HEK293T (cell line): ENCODE data around the gene SUCLG2.

ENCODE experiments used
- CTCF ChIA-PET: fragments of 350-600 bp; formaldehyde crosslinking; extraction: SDS; loops from one replicate; lab custom pipeline; 2021; ENCODE audit warnings: antibody characterized with exemption, inconsistent platforms; lab: Yijun Ruan, JAX
- POLR2A ChIA-PET: fragments of 350-600 bp; formaldehyde crosslinking; extraction: SDS; loops from one replicate; lab custom pipeline; 2020; ENCODE audit warnings: antibody characterized with exemption, inconsistent platforms; lab: Yijun Ruan, JAX
- DNase-seq: peaks from one replicate; pipeline ENCODE4 v3.0.0; 2012; ENCODE audit warnings: mixed read lengths; ENCODE audit errors: extremely low spot score
- ARNT ChIP-seq: fragments of 450-650 bp; IDR thresholded peaks from 2 replicates; pipeline ENCODE4 v1.6.1; 2017; ENCODE audit warnings: mild to moderate bottlenecking
- BHLHE40 ChIP-seq: fragments of 450-650 bp; IDR thresholded peaks from 2 replicates; pipeline ENCODE4 v1.6.1; 2016; ENCODE audit warnings: mild to moderate bottlenecking, moderate library complexity, borderline replicate concordance
- CTBP1 ChIP-seq: fragments of 450-650 bp; IDR thresholded peaks from 2 replicates; pipeline ENCODE4 v1.6.1; 2016; ENCODE audit warnings: borderline replicate concordance
- ELF4 ChIP-seq: fragments of 450-650 bp; IDR thresholded peaks from 2 replicates; pipeline ENCODE4 v1.6.1; 2017; ENCODE audit warnings: antibody characterized with exemption
- FOXA1 ChIP-seq: fragments of 450-650 bp; IDR thresholded peaks from 2 replicates; pipeline ENCODE4 v1.6.1; 2016; ENCODE audit warnings: mild to moderate bottlenecking
- FOXK2 ChIP-seq: fragments of 450-650 bp; IDR thresholded peaks from 2 replicates; pipeline ENCODE4 v1.6.1; 2016; ENCODE audit warnings: mild to moderate bottlenecking
- FOXM1 ChIP-seq: fragments of 450-650 bp; IDR thresholded peaks from 2 replicates; pipeline ENCODE4 v1.6.1; 2017; ENCODE audit warnings: mild to moderate bottlenecking, borderline replicate concordance
- HDGF ChIP-seq: fragments of 450-650 bp; IDR thresholded peaks from 2 replicates; pipeline ENCODE4 v1.6.1; 2017; ENCODE audit warnings: antibody characterized with exemption, borderline replicate concordance
- L3MBTL2 ChIP-seq: fragments of 450-650 bp; conservative IDR thresholded peaks from 2 replicates; pipeline ENCODE4 v1.6.1; 2016; ENCODE audit warnings: mild to moderate bottlenecking
- LEF1 ChIP-seq: fragments of 450-650 bp; IDR thresholded peaks from 2 replicates; pipeline ENCODE4 v1.6.1; 2017; ENCODE audit warnings: mild to moderate bottlenecking, borderline replicate concordance
- NFRKB ChIP-seq: fragments of 450-650 bp; IDR thresholded peaks from 2 replicates; pipeline ENCODE4 v1.6.1; 2016; ENCODE audit warnings: mild to moderate bottlenecking, moderate library complexity
- PKNOX1 ChIP-seq: fragments of 450-650 bp; IDR thresholded peaks from 2 replicates; pipeline ENCODE4 v1.6.1; 2016
- SP1 ChIP-seq: fragments of 450-650 bp; IDR thresholded peaks from 2 replicates; pipeline ENCODE4 v1.6.1; 2017
- SUZ12 ChIP-seq: fragments of 450-650 bp; IDR thresholded peaks from 2 replicates; pipeline ENCODE4 v1.6.1; 2016; ENCODE audit warnings: mild to moderate bottlenecking
- TARDBP ChIP-seq: fragments of 450-650 bp; IDR thresholded peaks from 2 replicates; pipeline ENCODE4 v1.6.1; 2016
- ZNF384 ChIP-seq: fragments of 450-650 bp; IDR thresholded peaks from 2 replicates; pipeline ENCODE4 v1.6.1; 2016

Gene SUCLG2

DNA sequence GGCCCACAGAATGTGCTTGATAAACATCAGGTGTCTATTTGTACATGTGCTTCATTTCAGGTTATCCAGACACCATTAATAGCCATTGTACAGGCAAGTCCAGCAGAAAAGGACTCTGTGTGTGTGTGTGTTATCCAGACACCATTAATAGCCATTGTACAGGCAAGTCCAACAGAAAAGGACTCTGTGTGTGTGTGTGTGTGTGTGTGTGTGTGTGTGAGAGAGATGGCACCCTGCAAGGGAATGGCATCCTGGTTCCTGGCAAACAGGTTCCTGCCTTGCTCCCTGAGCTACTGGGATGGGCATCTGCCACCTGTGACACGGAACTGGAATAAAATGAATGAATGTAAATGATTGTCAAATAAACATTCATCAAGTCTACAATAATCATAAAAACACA, 11.7 kb downstream of the SUCLG2 start:
- TF ChIP-seq ELF4 (no peak), LEF1 (no peak), ARNT (no peak), SUZ12 (no peak)
- CTCF ChIA-PET: no interaction called here
- POLR2A ChIA-PET: no interaction called here

DNA sequence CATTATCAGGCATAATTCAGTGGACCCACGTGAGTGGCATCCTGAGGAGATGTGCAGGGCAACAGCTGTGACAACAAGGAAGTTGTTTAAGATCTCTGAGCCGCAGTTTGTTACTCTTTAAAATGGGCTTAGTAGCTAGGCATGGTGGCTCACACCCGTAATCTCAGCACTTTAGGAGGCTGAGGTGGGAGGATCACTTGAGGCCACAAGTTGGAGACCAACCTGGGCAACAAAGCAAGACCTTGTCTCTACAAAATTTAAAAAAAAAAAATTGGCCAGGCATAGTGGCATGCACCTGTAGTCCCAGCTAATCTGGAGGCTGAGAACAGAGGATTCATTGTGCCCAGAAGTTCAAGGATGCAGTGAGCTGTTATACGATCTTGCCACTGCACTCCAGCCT, 12.2 kb downstream of the SUCLG2 start:
- no peak for TF ChIP-seq ELF4
- no peak for TF ChIP-seq NFRKB
- no peak for TF ChIP-seq SUZ12
- TF ChIP-seq CTBP1: no peak
- no peak for TF ChIP-seq FOXK2
- no peak for TF ChIP-seq FOXM1
- no peak for TF ChIP-seq L3MBTL2
- TF ChIP-seq HDGF: no peak
- no peak for TF ChIP-seq ARNT
- TF ChIP-seq TARDBP: no peak
- no peak for TF ChIP-seq LEF1
- TF ChIP-seq FOXA1: no peak
- no peak for TF ChIP-seq ZNF384
- no peak for TF ChIP-seq PKNOX1
- no peak for TF ChIP-seq SP1
- TF ChIP-seq BHLHE40: no peak
- CTCF ChIA-PET: no interaction called here
- POLR2A ChIA-PET: no interaction called here
- DNase-seq: no peak

More for the DNA sequence above, 11.7 kb downstream of the SUCLG2 start:
- DNase-seq: no peak

- CTCF ChIA-PET: no interaction called here
- DNase-seq: no peak
- TF ChIP-seq ARNT (no peak), SUZ12 (no peak), CTBP1 (no peak), ELF4 (no peak), FOXK2 (no peak), LEF1 (no peak), FOXM1 (no peak), BHLHE40 (no peak), FOXA1 (no peak), TARDBP (no peak), HDGF (no peak), PKNOX1 (no peak), NFRKB (no peak), L3MBTL2 (no peak), ZNF384 (no peak), SP1 (no peak)
- POLR2A ChIA-PET: interaction anchor here (1.0 kb wide), 1 partner anchor 12 kb away, joined by 3 read pairs; no protein-coding TSS in a partner anchor
Measured at GRCh38 chr3:67641451-67641850, 13.0 kb downstream of the SUCLG2 start.

DNA sequence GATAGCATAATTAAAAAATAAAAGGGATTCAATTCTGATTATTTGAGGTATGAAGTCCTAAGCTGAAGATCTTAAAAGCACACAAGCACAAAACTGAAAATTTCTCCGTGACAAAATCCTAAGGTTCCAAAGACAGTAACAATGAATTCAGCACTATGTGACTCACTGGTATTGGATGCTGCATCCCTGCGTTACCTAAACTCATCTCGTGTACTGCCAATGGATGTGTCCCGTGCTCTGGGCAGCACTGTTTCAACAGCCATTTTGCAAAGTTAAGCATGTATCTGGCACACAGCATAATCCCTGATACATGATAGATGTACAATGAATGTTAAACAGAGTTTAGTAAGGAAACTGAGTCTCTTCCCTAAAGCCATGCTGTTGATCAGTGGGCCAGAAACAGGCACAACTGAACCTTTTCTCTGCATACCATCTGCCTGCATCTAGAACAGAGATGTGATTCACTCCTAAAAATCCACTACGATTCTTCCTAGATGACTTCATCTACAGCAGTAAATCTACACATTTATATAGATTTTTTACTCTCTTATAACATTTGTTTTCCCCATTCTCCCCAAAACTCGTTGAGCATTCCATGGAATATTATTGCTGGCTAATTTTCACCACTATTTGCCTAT, 14.3 kb downstream of the SUCLG2 start:
- TF ChIP-seq PKNOX1 (no peak), ARNT (no peak), L3MBTL2 (no peak), HDGF (no peak), TARDBP (no peak), LEF1 (no peak), CTBP1 (no peak), ELF4 (no peak), SUZ12 (no peak), BHLHE40 (no peak), FOXA1 (no peak), FOXK2 (no peak), SP1 (no peak)
- no peak for DNase-seq
- ChIA-PET POLR2A (interaction anchor here (1.0 kb wide), 1 partner anchor 10 kb away, joined by 3 read pairs; no protein-coding TSS in a partner anchor), CTCF (no interaction called here)

DNA sequence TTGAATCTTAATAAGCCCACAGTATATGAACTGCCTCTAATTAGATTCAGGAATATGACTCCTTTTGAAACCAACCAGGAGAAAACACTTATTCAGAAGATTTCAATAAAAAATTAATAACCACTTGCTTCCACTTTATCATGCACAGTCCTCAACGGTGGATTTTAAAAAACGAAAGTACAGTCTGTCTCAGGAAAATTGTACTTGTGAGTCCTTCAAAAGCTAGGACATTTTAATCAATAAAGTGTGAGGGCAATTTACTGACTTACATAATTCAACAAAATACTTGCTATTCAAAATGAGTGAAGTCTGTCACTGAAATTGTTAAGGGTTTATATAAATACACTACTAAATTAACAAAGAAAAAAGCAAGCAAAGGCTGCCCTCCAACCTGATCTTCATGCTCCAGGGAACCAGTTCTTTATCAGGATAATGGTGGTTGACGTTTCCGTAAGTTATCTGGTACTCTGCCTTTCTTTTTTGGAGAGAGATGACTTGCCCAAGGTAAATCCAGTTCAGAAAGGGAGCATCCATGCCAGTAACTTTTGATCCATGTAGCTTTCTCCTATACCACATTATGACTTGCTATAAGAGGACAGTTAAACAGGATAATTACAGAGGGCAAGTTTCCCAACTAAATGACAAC, 17.0 kb downstream of the SUCLG2 start:
- no peak for DNase-seq
- POLR2A ChIA-PET: no interaction called here
- TF ChIP-seq FOXA1 (no peak), ARNT (no peak), FOXM1 (no peak), CTBP1 (no peak), SP1 (no peak), L3MBTL2 (no peak), TARDBP (no peak), ELF4 (no peak), NFRKB (no peak), ZNF384 (no peak), FOXK2 (no peak)
- CTCF ChIA-PET: no interaction called here

- ChIA-PET POLR2A (interaction anchor here (0.6 kb wide), 1 partner anchor 19 kb away, joined by 3 read pairs; the partner anchor contains the start of gene SUCLG2), CTCF (no interaction called here)
- DNase-seq: no peak
- no peak for TF ChIP-seq ARNT
- TF ChIP-seq FOXK2: no peak
- no peak for TF ChIP-seq FOXM1
Measured at GRCh38 chr3:67635806-67636205, 18.6 kb downstream of the SUCLG2 start.
